ENCODE results near the gene FHAD1.

The FHAD1 gene

GRCh38 chr1:15411593-15412137 lies 164.6 kb downstream of the FHAD1 start:
- TF ChIP-seq CEBPB (IDR thresholded peaks at IDR 0.05) (no peak), ZBTB7A (IDR thresholded peaks at IDR 0.05; ENCODE audit: low read depth) (no peak), TAF1 (IDR thresholded peaks at IDR 0.05; ENCODE audit: low read depth) (no peak), EGR1 (IDR thresholded peaks at IDR 0.05) (no peak), NFIC (IDR thresholded peaks at IDR 0.05) (no peak), REST (IDR thresholded peaks at IDR 0.05; ENCODE audit: low read depth) (no peak), TEAD4 (IDR thresholded peaks at IDR 0.05) (no peak), CREB1 (IDR thresholded peaks at IDR 0.05; ENCODE audit: low read depth) (no peak), YY1 (IDR thresholded peaks at IDR 0.05; ENCODE audit: low read depth) (no peak), TCF12 (IDR thresholded peaks at IDR 0.05; ENCODE audit: low read depth) (no peak), RAD21 (IDR thresholded peaks at IDR 0.05; ENCODE audit: low read depth) (no peak), FOXM1 (IDR thresholded peaks at IDR 0.05; ENCODE audit: borderline replicate concordance, low read depth) (no peak), EP300 (IDR thresholded peaks at IDR 0.05; ENCODE audit: borderline replicate concordance) (no peak), USF1 (IDR thresholded peaks at IDR 0.05) (no peak), MAX (IDR thresholded peaks at IDR 0.05) (no peak)

GRCh38 chr1:15412175-15412800 lies 165.3 kb downstream of the FHAD1 start:
- TF ChIP-seq TEAD4 (IDR thresholded peaks at IDR 0.05) (no peak), FOXM1 (IDR thresholded peaks at IDR 0.05; ENCODE audit: borderline replicate concordance, low read depth) (no peak), MAX (IDR thresholded peaks at IDR 0.05) (no peak), EP300 (IDR thresholded peaks at IDR 0.05; ENCODE audit: borderline replicate concordance) (no peak)

- TF ChIP-seq TCF12 (IDR thresholded peaks at IDR 0.05; ENCODE audit: low read depth) (no peak), YY1 (IDR thresholded peaks at IDR 0.05; ENCODE audit: low read depth) (no peak), RAD21 (IDR thresholded peaks at IDR 0.05; ENCODE audit: low read depth) (no peak), TAF1 (IDR thresholded peaks at IDR 0.05; ENCODE audit: low read depth) (no peak)
Measured at GRCh38 chr1:15412843-15413242, 165.8 kb downstream of the FHAD1 start.

GRCh38 chr1:15413563-15414444 lies 166.8 kb downstream of the FHAD1 start:
- TF ChIP-seq ZBTB7A (IDR thresholded peaks at IDR 0.05; ENCODE audit: low read depth) (no peak), EP300 (IDR thresholded peaks at IDR 0.05; ENCODE audit: borderline replicate concordance) (no peak), MAX (IDR thresholded peaks at IDR 0.05) (no peak), TEAD4 (IDR thresholded peaks at IDR 0.05) (no peak), REST (IDR thresholded peaks at IDR 0.05; ENCODE audit: low read depth) (no peak), NFIC (IDR thresholded peaks at IDR 0.05) (no peak), CEBPB (IDR thresholded peaks at IDR 0.05) (no peak), YY1 (IDR thresholded peaks at IDR 0.05; ENCODE audit: low read depth) (no peak), USF1 (IDR thresholded peaks at IDR 0.05) (no peak), CREB1 (IDR thresholded peaks at IDR 0.05; ENCODE audit: low read depth) (no peak)

GRCh38 chr1:15414445-15414983 lies 167.5 kb downstream of the FHAD1 start:
- TF ChIP-seq CEBPB (IDR thresholded peaks at IDR 0.05) (no peak), EGR1 (IDR thresholded peaks at IDR 0.05) (no peak), RAD21 (IDR thresholded peaks at IDR 0.05; ENCODE audit: low read depth) (no peak), ZBTB7A (IDR thresholded peaks at IDR 0.05; ENCODE audit: low read depth) (no peak), TAF1 (IDR thresholded peaks at IDR 0.05; ENCODE audit: low read depth) (no peak), EP300 (IDR thresholded peaks at IDR 0.05; ENCODE audit: borderline replicate concordance) (no peak), TEAD4 (IDR thresholded peaks at IDR 0.05) (no peak), YY1 (IDR thresholded peaks at IDR 0.05; ENCODE audit: low read depth) (no peak), TCF12 (IDR thresholded peaks at IDR 0.05; ENCODE audit: low read depth) (no peak), USF1 (IDR thresholded peaks at IDR 0.05) (no peak), FOXM1 (IDR thresholded peaks at IDR 0.05; ENCODE audit: borderline replicate concordance, low read depth) (no peak), MAX (IDR thresholded peaks at IDR 0.05) (no peak), CREB1 (IDR thresholded peaks at IDR 0.05; ENCODE audit: low read depth) (no peak), NFIC (IDR thresholded peaks at IDR 0.05) (no peak), REST (IDR thresholded peaks at IDR 0.05; ENCODE audit: low read depth) (no peak)
